Right lobe of liver (tissue), 6 donors: ENCODE results near the gene ANKRD66. TPM values are rescaled to one million over a fixed set of nuclear protein-coding genes. Genes with fewer than 3 reads are reported as not detected.

ENCODE experiments used
- ATAC-seq, 4 donors: fragments of 200-7000 bp; cut with Tn5 transposase; one replicate each; pipeline ENCODE4 v1.9.1; 2020; ENCODE audit warnings: mild to moderate bottlenecking in 4 of 4, moderate library complexity in 4 of 4
- DNase-seq, 3 donors: peaks; one replicate each; pipeline ENCODE4 v3.0.0-alpha.2; 2020
- H3K27ac ChIP-seq, 3 donors: fragments of 200-600 bp; one replicate each; pipeline ENCODE4 v1.8.0; 2022
- H3K27me3 ChIP-seq, 2 donors: fragments of 200-600 bp; one replicate each; pipeline ENCODE4 v1.8.0; 2022
- H3K36me3 ChIP-seq, 4 donors: fragments of 200-600 bp; sonication (generic) in 1 of 4; one replicate each; pipeline versions ENCODE4 v1.5.1 to v1.8.0; 2017 to 2022; ENCODE audit warnings: control low read depth in 1 of 4
- H3K4me1 ChIP-seq, 4 donors: fragments of 200-600 bp; sonication (generic) in 1 of 4; one replicate each; pipeline versions ENCODE4 v1.5.1 to v1.8.0; 2017 to 2022; ENCODE audit warnings: control low read depth in 1 of 4
- H3K4me3 ChIP-seq, 3 donors: fragments of 200-600 bp; one replicate each; pipeline ENCODE4 v1.8.0; 2022
- H3K9me3 ChIP-seq, 4 donors: fragments of 200-600 bp; sonication (generic) in 1 of 4; one replicate each; pipeline versions ENCODE4 v1.5.1 to v1.8.0; 2017 to 2022; ENCODE audit warnings: control low read depth in 1 of 4
- POLR2A ChIP-seq: fragments of 450-650 bp; IDR thresholded peaks from one replicate; pipeline ENCODE4 v1.6.1; 2017; ENCODE audit warnings: antibody characterized with exemption, mild to moderate bottlenecking
- WGBS: methylation state at CpG from one replicate; pipeline ENCODE4 v1.1.6; 2018; ENCODE audit warnings: low coverage, low lambda C conversion rate; ENCODE audit not compliant: insufficient coverage; ENCODE audit errors: missing lambda C conversion rate; 5-methylcytosine and 5-hydroxymethylcytosine counted together
- intact Hi-C, 2 donors: fragments of 100-400 bp; cut with DNase I; formaldehyde crosslinking; loops; one replicate each; pipeline versions ENCODE4 v1.11.2 to v1.14.1; 2022
- total RNA-seq, 6 experiments: library from RNA; depleted of rRNA in 2 of 6; stranded (reverse); fragments of >200 nt in 2 of 6; fragmentation: NEBNext Ultra II Directional in 3 of 6; extraction: Animal tissue kit (Norgen Biotek cat#: 25700) in 3 of 6; gene quantifications; one replicate each; pipeline versions ENCODE4 v1.1.0 to v1.2.4, GENCODE V29; 2016 to 2023
- TF ChIP-seq, protein P1 (sequence below), 4 donors: fragments of 200-600 bp in 3 of 4; fragments of 450-650 bp in 1 of 4; IDR thresholded peaks; one replicate each; pipeline versions ENCODE4 v1.5.1 to v1.8.0; 2016 to 2022; ENCODE audit warnings: antibody characterized with exemption in 4 of 4, mild to moderate bottlenecking in 2 of 4
- donor health status: DM: no; HTN: yes; CAD: no.
- donor health status: DM: no; HTN: no; CAD: no.
- donor health status: DM: no; HTN: no; CAD: no.
- donor health status: DM: no; HTN: yes; CAD: no.
- donor health status: DM: no; HTN: yes; CAD: no.

The ANKRD66 gene
- total RNA-seq, 6 experiments from 2014 or later: not detected

DNA sequence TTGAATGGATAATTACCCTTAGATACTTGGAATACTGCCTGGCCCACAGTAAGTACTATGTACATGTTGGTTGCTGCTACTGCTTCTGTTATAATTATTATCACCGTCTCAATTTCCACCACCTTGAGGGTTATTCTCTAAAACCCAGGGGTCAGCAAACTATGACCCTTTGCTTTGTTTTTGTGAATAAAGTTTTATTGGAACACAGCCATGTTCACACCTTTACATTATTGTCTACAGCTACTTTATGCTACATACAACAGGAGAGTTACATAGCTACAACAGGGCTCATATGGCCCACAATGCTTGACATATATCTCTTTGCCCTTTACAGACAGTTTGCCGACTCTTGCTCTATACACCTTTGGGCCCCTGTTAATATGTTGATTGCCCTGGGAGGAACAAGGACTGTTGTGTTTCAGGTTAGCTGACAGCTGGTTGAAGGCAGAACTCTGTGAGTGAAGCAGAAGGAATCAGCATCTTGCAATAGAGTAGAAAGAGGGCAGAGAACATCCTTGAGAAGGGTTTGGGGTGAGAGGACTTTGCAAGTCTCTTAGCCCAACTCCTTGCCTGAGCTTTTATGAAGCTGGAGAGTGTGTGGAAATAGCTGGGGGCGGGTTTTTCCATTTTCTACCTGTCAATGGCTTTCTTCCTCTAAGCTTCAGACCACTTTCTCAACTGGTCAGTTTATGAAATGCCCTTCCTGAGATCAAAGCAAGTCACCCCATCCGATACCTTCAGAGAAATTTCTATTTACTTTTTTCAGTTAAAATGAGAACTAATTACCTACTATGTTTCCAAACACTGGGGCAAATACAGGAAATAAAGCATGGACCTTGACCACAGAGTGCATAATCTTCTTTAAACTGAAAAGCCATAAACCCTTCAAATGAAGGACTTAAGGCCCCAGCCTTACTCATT lies 43.0 kb downstream of the ANKRD66 start:
- Histone ChIP-seq H3K27ac (no peak overlapping the region), H3K4me3 (no peak overlapping the region), H3K9me3 (no peaks in the 10 kb centered on the region), H3K27me3 (no peaks in the 10 kb centered on the region), H3K4me1 (no peaks in the 10 kb centered on the region), H3K36me3 (no peaks in the 10 kb centered on the region)
- no peak for ATAC-seq
- no peak for DNase-seq
- intact Hi-C loops: loop anchor here in 1 of 2 donors (10.0 kb wide), 1 partner anchor 375 kb away; no protein-coding TSS in a partner anchor
- no peak for TF ChIP-seq POLR2A
- WGBS: 72% methylated on average over 4 of the region's 4 CpGs

- Histone ChIP-seq H3K4me1 (no peaks in the 10 kb centered on the region), H3K9me3 (no peaks in the 10 kb centered on the region), H3K4me3 (no peak overlapping the region), H3K27ac (no peak overlapping the region), H3K27me3 (no peaks in the 10 kb centered on the region), H3K36me3 (no peaks in the 10 kb centered on the region)
- intact Hi-C loops: no loop called here
- no peak for ATAC-seq
- no peak for DNase-seq
- TF ChIP-seq, protein P1, sequence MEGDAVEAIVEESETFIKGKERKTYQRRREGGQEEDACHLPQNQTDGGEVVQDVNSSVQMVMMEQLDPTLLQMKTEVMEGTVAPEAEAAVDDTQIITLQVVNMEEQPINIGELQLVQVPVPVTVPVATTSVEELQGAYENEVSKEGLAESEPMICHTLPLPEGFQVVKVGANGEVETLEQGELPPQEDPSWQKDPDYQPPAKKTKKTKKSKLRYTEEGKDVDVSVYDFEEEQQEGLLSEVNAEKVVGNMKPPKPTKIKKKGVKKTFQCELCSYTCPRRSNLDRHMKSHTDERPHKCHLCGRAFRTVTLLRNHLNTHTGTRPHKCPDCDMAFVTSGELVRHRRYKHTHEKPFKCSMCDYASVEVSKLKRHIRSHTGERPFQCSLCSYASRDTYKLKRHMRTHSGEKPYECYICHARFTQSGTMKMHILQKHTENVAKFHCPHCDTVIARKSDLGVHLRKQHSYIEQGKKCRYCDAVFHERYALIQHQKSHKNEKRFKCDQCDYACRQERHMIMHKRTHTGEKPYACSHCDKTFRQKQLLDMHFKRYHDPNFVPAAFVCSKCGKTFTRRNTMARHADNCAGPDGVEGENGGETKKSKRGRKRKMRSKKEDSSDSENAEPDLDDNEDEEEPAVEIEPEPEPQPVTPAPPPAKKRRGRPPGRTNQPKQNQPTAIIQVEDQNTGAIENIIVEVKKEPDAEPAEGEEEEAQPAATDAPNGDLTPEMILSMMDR (IDR thresholded peaks at IDR 0.05): no peak
- no peak for TF ChIP-seq POLR2A
Observed at GRCh38 chr6:46790355-46790874, 43.7 kb downstream of the ANKRD66 start.

- TF ChIP-seq, protein P1 (IDR thresholded peaks at IDR 0.05): no peak
- no peak for TF ChIP-seq POLR2A
- H3K27ac ChIP-seq: no peak overlapping the region
- no peaks in the 10 kb centered on the region for H3K27me3 ChIP-seq
- DNase-seq (no peak), ATAC-seq (no peak)
- H3K9me3 ChIP-seq: no peaks in the 10 kb centered on the region
- H3K36me3 ChIP-seq: no peaks in the 10 kb centered on the region
- whole genome bisulfite sequencing: 27% methylated on average over 1 of the region's 1 CpG
- intact Hi-C loops: no loop called here
- H3K4me1 ChIP-seq: no peaks in the 10 kb centered on the region
- no peak overlapping the region for H3K4me3 ChIP-seq
Observed at GRCh38 chr6:46792635-46793034, 45.9 kb downstream of the ANKRD66 start.

- 46% methylated on average over 8 of the region's 8 CpGs for WGBS
- H3K4me3 ChIP-seq: no peak within 1 kb of the TSS
- no peaks in the 10 kb centered on the region for H3K4me1 ChIP-seq
- TF ChIP-seq POLR2A: no peak
- TF ChIP-seq, protein P1 (IDR thresholded peaks at IDR 0.05): no peak
- intact Hi-C loops: no loop called here
- DNase-seq (no peak), ATAC-seq (no peak)
- no peaks in the 10 kb centered on the region for H3K36me3 ChIP-seq
- no peaks in the 10 kb centered on the region for H3K9me3 ChIP-seq
- no peaks in the 10 kb centered on the region for H3K27me3 ChIP-seq
- H3K27ac ChIP-seq: no peak within 1 kb of the TSS
Observed at GRCh38 chr6:46793138-46793537, 46.4 kb downstream of the ANKRD66 start, which contains the start of gene MEP1A. Gene MEP1A, plus strand, starts transcription at chr6:46793389. Its CDS starts 10 bp downstream, at chr6:46793399.

- 80% methylated on average over 3 of the region's 3 CpGs for WGBS
- Histone ChIP-seq H3K36me3 (no peaks in the 10 kb centered on the region), H3K4me1 (no peaks in the 10 kb centered on the region), H3K27me3 (no peaks in the 10 kb centered on the region), H3K27ac (no peak overlapping the region), H3K4me3 (no peak overlapping the region), H3K9me3 (no peaks in the 10 kb centered on the region)
- DNase-seq (no peak), ATAC-seq (no peak)
- no peak for TF ChIP-seq POLR2A
- TF ChIP-seq, protein P1 (IDR thresholded peaks at IDR 0.05): no peak
- intact Hi-C loops: no loop called here
Observed at GRCh38 chr6:46794068-46794467, 47.3 kb downstream of the ANKRD66 start.
